BLaER1 treated with 17β-estradiol and CSF1 and Interleukin-3, amounts not matched to agents 10 nM and 100 nM (cell line): ENCODE results near the gene ZC3H7A.

Experiments used
- H3K27ac ChIP-seq, 11 experiments: shearing (Covaris generic); formaldehyde crosslinking; 2 replicates each; pipeline ENCODE4 v1.8.1; 2022
- H3K27me3 ChIP-seq, 11 experiments: shearing (Covaris generic); formaldehyde crosslinking; 2 replicates each; pipeline ENCODE4 v1.8.1; 2022
- H3K36me3 ChIP-seq, 11 experiments: shearing (Covaris generic); formaldehyde crosslinking; 2 replicates each; pipeline ENCODE4 v1.8.1; 2022
- H3K4me1 ChIP-seq, 10 experiments: shearing (Covaris generic); formaldehyde crosslinking; 2 replicates each; pipeline ENCODE4 v1.8.1; 2022
- H3K4me2 ChIP-seq, 11 experiments: shearing (Covaris generic); formaldehyde crosslinking; 2 replicates each; pipeline ENCODE4 v1.8.1; 2022
- H3K4me3 ChIP-seq, 10 experiments: shearing (Covaris generic); formaldehyde crosslinking; 2 replicates each; pipeline ENCODE4 v1.8.1; 2022
- H3K9ac ChIP-seq, 11 experiments: shearing (Covaris generic); formaldehyde crosslinking; 2 replicates each; pipeline ENCODE4 v1.8.1; 2022
- H3K9me3 ChIP-seq, 11 experiments: shearing (Covaris generic); formaldehyde crosslinking; replicated peaks in 1 of 11; 2 replicates each; pipeline ENCODE4 v1.8.1; 2022
- H4K20me1 ChIP-seq, 11 experiments: shearing (Covaris generic); formaldehyde crosslinking; 2 replicates each; pipeline ENCODE4 v1.8.1; 2022
- Cebpa-rat ChIP-seq, 11 experiments: shearing (Covaris generic); IDR thresholded peaks; 2 replicates each; pipeline ENCODE4 v1.8.1; 2022

Gene ZC3H7A

DNA sequence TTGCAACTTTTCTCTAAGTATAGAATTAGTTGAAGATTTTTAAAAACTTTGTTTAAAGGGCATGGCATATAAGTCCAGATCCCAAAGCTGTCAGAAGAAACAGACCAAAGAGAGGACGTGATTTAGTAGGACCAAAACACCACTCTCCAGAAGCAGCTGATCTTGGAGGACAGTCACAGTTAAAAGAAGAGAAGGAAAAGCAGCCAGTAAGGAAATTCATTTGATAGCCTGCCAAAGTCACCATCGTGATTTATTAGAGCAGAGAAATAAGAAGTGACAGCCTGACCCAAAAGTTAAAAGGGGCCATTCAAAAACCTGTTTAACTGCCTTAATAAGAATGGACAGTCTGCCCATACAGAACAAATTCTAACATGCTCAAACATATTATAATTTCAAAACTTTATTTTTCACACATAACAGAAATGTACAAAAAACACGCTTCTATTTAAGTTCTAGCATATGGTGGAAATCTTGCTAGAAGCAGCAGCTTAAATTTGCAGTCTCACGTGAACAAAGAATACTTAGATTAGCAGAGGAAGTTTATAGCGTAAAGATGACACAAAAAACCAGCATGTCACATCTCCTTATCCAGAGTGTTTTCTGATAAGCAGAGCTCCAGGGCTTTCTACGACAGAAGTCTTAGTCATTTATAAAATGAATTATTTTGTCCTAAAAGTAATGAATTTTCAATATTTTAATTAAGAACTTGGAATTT, 91.6 kb downstream of the ZC3H7A start:
- peaks cover 8 to 25% (median 20%) of the 10 kb centered on the region in 10 experiments for H3K4me1 ChIP-seq
- peaks cover 44 to 98% (median 76%) of the 10 kb centered on the region in 11 experiments for H3K36me3 ChIP-seq
- H3K27me3 ChIP-seq, result no peaks in the 10 kb centered on the region
- H3K9ac ChIP-seq, result no peak overlapping the region
- H3K9me3 ChIP-seq, result no peaks in the 10 kb centered on the region
- H3K27ac ChIP-seq, result no peak overlapping the region
- no peak overlapping the region for H3K4me3 ChIP-seq
- no peak overlapping the region for H3K4me2 ChIP-seq
- peaks cover 0 to 71% (median 2%) of the 10 kb centered on the region in 11 experiments; a peak in 11 of 22 replicates for H4K20me1 ChIP-seq
- TF ChIP-seq Cebpa-rat (IDR thresholded peaks at IDR 0.05), result no peak
